ENCODE measurements around the gene APBA2.

The APBA2 gene

DNA sequence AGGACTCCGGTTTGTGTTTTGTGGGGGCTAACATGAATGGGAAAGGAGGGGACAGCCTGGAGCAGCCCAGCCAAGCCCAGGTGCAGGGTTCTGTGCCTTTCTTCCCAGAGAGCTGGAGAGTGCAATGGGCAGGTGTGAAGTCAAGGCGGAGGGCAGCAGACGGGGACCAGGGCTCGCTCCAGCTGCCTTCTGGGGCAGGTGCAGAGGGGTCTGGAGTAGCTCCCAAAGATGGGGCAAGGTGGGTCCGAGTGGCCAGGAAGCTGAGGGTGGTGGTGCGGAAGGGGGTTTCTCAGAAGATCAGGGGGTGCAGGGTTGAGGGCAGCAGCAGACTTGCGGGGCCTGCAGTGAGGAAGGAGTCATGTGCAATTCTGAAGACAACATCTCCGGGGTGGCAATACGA is 225.0 kb downstream of the APBA2 start:
- no peak for DNase-seq

DNA sequence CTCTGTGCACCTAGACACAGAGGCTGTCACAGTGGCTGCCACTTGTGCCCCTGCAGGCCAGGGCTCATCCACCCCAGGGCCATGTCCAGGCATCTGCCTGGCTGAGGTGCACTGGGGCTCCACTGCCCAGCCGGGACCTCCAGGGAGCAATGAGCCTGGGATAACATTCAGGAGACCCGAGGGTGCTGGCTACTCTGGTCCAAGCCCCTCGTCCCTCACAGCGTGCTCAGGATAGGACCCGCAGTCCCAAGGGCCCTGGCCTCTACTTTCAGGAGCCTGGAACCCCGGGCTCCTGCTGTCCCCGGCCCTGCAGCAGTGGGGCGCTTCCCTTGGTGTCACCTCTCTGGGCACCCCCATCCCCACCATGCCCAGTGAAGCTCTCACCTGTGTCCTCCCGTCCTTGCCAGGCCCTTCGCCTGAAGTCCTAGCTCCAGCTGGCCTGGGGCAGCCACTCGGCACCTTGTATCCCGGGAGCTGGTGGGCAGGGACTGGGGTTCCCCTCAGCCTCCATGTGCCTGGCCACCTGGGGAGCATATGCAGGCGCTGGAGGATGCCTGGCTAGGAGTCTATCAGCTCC is 226.0 kb downstream of the APBA2 start:
- no peak for DNase-seq

DNA sequence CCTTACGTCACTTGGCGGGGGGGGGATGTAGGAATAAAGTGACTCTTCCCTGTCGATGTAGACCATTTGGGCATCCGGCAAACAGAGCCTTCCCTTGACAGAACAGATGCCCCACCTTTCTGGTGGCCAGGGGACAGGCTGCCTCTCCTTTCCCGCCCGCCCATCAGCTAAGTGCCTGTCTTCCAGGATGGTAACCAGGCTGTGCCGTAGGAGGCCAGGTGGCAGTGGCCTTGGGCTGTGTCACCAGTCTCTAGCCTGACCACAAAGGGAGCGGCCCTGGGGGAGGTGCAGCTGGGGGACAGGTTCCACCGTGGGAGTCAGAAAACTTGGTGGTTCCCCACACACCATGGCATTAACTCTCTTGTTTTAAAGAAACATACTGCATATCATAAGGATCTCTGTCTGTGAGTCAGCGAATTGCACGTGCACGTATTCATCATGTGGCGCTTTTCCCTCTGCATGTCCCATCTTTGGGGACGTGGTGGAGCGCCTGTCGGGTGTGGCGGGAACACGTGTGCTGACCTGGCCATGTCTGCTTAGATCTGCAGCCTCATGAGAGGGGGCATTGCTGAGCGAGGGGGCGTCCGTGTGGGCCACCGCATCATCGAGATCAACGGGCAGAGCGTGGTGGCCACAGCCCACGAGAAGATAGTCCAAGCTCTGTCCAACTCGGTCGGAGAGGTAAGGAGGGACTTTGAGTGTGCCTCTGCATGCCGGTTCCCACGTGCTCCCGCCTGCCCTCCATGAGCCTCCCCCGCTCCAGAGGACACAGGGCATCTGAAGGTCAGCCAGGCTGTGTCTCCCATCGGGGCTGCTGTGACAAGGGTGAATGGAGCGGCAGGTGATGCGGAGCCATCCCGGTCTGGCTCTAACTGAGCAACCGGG is 227.8 kb downstream of the APBA2 start:
- no peak for DNase-seq

DNA sequence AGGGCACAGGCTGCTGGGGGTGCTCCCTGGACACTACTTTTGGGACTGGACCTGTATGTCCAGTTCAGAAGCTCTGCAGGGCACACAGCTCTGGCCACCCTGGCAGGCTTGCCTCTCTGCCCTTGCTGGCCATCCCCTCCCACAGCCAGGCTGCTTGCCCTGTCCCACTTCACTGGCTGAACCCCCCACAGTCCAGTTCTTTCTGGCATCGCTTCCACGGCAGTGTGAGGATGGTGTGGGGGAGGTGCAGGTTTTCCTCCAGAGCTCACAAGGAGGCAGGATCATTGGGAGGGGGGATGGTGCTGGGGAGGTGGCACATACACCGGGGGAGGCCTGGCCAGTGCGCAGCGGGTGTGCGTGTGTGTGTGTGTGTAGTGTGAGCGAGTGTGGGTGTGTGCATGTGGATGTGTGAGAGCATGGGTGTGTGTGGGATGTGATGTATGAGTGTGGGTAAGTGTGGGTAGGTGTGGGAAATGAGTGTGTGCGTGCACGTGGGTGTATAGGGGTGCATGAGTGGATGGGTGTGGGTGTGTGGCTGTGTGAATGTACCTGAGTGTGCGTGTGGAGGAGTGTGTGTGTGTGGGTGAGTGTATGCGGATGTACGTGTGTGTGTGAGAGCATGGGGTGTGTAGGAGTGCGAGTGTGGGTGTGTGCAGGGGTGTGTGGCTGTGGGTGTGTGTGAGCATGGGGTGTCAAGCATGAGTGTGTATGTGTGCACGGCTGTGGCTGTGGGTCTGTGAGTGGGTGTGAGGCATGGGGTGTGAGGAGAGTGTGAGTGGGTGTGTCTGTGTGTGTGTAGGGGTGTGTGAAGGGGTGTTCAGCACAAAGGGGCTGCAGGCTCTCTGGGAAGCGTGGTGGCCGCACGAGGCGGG is 228.7 kb downstream of the APBA2 start:
- no peak for DNase-seq

DNA sequence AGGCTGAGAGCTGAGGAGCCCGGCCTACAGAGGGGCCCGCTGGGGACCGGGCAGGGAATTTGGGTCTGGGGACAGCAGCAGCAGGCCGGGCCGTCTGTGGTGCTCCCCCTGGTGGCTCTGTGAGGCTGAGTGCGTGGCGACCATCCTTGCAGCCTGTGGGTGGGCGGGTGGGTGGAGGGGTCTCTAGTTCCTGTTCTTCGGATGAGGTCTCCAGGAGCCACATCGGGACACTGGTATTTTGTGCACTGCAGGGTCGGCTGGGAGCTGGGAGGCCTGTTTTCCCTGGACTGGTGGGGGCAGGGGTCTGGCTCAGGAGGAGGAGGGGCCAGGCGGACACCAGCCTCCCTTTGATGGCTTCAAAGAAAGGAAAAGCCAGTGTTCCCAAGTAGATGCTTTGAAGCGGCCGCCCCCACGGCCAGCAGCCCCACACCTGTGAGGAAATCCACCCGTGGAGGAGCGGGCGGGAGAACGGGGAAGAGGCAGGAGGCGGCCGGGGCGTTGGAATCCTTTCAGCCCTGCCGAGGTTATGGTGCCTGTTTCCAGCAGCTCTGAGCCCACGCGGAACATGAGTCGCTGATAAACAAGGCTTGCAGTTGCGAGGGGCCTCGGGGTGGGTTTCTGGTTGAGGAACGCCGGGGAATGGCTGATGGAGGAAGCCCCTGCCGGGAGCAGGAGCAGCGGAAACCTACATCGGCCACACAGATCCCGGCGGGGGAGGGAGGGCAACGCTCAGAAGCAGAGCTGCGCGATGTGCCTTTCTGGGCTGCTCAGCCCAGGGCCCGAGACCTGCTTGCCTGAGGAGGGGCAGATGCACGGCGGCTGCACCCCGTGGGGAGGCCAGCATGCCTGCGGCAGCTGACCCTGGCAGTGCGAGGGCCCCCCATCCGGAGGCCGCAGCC is 229.6 kb downstream of the APBA2 start:
- no peak for DNase-seq

DNA sequence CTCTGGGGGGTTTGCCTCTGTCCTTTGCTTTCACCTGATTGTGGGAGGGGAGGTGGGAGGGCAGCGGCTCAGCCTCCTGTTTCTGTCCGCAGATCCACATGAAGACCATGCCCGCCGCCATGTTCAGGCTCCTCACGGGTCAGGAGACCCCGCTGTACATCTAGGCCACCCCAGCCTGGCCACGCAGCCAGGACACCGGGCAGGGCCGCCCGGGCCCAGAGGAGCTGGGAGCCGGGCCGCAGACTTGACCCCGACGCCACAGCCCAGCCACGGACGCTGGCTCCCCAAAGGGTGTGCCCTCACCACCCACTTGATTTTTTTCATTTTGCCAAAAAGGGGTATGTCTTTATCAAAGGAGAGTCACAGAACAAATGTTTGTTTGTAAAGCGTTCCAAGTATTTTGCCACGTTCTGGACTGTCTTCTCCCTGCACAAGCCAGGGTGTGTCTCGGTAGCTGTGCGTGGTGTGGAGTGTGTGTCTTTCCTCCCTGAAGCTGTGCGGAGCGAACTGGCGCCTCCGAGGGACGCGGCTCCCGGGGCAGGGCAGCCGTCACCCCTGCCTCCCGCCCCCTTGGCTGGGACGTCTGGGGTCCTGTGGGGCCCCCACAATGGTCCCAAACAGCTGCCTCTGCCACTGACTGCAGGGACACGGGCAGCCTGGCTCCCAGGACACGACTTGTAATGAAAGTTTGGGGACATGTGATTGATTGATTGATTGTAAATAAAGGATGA is 231.4 kb downstream of the APBA2 start:
- no peak for DNase-seq

DNA sequence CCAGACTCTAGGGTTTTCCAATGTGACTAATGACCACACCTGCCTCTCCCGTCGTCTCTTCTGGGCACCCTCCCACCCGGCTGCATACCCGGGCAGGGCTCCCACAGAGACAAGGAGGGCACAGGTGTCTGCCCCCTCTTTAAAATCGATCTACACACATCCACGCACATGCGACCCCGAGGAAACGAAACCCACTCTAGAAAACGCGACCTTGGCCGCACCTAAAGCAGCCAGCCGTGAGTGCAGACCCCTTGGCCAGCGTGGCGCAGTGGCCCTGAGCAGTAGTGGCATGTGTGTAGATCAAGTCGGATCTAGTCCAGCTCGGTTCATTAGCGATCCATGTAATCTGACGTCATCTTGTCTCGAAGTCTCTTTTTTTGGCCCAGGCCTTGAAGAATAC is 232.0 kb downstream of the APBA2 start:
- DNase-seq: no peak

DNA sequence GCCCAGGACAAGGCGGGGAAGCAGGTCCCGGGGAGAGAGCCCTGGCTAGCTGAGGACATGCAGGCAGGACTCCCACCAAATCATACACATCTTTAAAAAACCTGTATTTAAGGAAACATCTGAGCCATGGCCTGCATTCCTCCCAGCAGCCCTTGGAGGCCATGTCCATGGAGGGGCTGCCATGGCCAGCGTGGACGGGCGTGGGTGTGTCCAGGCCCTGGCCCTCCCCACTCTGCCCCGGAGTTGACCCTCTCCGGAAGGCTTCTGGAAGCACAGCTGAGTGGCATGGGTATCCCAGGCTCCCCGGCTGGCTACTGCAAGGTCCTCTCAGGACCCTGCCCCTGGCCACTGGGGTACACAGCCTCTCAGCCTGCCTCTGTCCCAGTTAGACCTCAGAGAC is 234.1 kb downstream of the APBA2 start:
- no peak for DNase-seq

DNA sequence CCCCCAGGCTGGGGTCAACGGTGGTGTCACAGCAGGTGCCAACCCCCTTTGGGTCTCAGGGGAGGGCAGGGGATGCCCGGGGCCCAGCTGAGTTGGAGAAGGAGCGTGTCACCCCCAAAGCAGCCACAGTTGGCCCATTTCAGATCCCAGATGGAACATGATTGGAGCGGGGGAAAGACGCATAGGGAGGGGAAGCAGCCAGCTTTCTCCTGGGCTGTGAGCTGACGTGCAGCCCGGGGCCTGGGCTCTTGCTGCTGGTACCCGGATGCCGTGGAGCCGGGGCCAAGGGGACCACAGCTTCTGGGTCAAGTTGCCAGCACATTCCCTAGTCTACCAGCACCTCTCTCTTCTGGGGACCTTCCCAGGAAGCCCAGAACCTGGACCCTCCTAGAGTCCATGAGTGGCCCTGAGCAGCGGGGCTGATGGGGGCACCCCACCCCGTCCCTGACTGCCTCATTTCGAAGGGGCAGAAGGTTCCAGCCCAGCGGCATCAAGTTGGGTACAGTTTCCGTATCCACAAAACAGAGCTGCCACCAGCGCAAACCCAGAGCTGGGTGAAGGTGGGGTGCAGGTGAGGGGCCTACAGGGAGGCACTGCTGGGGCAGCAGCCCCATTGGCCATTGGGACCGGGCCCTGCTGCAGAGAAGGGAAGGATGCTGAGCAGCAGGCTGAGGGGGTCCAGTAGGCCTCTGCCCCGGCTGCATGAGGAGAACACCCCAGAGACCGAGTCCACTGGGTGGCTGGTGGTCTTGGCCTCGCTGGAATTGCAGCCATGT is 235.0 kb downstream of the APBA2 start:
- DNase-seq: no peak

DNA sequence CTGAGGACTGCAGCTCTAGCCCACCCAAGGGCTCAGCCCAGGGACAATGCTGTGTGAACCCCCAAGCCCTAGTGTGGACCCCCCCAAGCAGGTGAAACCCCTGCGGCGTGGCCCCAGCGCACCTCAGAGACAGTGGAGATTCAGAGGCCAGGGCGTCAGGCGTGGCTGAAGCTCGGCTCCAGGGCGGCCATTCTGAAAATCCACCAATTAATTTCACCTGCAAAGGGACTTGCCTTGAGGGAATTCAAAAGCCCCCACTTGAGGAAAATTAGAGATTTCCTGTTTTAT is 235.5 kb downstream of the APBA2 start:
- DNase-seq: no peak

DNA sequence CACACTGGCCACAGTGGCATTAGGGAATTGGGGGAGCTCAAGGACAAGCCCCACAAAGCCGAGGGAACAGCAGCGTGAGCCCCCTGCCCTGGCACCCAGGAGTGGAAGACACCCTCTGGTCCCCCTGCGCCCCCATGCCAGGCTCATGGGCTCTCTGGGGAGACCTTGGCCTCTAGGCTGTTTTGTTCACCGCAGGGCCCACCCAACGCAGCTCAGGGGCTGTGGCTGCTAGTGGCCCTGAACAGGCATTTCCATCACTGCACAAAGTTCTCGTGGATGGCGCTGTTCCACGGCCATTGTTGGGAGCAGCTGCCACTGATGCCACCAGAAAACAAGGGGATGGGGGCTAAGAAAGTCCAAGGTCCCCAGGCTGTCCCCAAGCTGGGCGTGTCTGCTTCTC is 236.1 kb downstream of the APBA2 start:
- DNase-seq: no peak

DNA sequence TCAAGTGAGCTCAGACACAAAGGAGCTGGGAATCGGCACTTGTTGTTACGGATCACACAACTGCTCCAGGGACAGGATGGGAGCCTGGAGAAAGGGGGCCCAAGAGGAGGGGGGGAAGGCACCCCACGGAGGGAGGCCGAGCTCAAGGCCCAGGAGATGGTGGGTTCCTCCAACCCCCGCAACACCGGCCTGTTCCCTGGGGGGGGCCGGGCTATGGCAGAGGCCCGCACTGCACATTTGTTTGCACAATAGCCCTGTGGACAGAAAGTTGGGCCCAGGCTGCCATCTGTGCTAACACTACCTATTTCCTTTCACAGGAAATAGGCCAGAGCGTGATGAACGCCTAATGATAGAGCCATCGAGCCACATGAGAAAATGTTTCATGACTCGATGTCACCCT is 236.7 kb downstream of the APBA2 start:
- no peak for DNase-seq

DNA sequence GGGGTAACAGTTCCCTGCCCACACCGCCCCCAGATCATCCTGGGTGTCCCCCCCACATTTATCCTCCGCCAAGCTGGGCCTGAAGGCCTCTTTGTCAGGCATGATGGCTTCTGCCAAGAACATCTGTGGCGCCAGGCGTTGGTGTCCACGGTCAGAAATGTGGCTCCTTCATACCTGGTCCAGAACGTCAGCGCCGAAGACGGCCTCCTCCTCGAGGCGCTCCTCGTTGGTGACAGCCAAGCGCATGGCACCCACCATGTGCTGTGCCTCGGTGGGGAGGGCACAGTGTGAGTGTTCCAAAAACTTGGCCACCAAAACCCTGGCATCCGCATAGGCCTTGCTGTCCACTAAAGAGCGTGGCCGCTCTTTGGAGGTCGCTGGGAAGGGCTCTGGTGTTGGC is 237.4 kb downstream of the APBA2 start:
- DNase-seq: no peak

DNA sequence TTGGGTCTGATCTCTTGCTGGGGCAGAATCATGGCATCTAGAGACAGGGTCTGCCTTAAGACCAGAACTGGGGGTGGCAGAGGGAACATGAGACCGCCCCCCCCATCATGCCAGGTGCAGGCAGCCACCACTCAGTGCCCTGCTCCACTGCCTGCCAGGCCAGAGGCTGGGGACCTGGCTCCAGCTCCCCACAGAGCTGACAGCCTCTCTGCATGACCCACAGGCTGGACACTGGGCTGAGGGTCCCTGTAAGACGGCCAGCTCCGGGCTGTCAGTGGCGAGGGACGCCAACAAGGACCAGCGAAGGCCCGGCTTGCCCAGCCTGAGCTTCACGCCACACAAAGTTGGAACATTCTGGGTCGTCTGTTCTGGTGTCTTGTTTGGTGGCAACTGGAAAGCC is 238.2 kb downstream of the APBA2 start:
- DNase-seq: no peak

DNA sequence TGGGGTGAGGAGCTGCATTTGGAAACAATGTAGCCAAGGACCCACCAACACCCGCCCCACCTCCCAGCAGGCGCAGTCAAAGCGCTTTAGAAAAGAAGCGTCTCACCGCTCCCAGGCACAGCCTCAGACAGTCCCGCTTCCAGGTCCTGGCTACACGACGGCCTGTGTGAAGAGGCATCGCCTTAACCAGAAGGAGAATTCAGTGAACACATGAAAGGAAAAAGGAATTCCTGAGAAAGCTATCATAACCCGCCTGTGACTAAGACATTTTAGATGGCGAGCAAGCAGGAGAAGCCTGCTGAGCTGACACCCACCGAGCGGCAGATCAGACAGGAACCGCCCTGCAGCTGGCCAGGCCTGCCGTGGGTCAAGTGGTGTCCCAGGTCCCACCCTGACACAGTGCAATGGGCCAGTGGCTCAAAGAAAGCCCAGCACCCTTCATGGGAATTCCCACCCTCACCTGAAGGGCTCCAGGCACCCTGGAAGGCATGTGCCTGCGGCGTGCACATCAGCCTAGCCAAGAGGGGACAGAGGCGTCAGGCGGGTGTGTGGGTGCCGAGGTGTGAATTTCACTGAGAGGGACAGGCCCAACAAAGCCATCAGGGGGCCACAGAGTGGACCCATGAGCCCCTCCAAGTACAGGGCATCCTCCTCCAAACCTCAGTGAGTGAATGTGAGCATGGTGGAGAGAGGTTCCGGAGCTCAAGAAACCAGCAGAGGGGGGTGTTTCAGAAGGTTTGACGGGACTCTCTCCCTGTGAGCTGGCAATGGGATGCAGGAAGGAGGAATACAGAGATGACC is 239.0 kb downstream of the APBA2 start:
- no peak for DNase-seq

DNA sequence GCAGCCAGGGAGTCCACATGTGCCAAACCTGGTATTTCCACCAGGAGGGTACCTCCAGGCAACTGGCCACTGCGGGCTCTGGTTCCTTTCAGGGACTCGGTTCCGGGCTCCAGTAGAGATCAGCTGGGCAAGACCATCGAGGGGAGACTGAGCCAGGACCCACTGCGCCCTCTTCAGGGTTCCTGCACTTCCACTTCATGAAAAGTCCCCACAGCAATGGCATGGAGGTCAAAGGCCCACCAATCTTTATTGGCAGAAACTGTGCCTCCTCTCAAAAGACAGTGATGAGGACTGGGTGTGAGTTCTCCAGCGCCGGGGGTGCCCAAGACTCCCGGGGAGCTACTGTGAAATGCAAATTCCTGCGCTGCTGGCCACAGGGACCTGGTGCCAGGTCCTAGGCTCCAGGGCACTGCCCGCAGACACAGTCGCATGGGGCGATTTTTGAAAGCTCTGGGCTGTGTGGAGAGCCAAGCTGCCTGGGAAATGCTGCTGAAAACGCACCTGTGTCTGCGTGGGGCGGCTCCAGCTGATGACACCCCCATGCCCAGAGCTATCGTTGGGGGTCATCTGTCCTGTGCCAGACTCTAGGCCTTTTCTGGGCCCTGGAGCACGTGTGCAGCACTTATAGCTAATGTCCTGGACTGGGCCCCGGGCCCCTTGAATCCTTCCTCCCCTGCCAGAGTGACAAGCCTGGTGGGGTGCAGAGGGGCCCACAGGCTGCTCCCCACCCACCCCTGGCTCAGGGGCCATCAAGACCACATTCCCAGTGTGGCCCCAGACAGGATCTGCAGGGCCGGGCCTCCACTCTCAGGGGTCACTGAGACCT is 239.8 kb downstream of the APBA2 start:
- no peak for DNase-seq

DNA sequence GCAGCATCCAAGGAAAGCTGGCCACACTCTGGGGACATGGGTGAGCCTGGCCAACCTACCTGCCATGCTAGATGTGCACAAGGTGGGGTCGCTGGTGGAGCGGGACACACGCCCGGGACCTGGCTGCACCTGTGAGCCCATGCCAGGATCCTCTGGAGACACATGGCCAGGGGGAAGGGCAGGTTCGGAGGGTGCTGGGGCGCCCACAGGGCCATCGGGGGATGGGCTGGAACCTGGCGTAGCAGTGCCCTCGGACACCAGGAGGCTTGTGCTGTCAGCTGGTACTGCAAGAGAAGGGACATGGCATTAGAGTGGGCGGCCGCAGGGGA is 240.4 kb downstream of the APBA2 start:
- DNase-seq: no peak

DNA sequence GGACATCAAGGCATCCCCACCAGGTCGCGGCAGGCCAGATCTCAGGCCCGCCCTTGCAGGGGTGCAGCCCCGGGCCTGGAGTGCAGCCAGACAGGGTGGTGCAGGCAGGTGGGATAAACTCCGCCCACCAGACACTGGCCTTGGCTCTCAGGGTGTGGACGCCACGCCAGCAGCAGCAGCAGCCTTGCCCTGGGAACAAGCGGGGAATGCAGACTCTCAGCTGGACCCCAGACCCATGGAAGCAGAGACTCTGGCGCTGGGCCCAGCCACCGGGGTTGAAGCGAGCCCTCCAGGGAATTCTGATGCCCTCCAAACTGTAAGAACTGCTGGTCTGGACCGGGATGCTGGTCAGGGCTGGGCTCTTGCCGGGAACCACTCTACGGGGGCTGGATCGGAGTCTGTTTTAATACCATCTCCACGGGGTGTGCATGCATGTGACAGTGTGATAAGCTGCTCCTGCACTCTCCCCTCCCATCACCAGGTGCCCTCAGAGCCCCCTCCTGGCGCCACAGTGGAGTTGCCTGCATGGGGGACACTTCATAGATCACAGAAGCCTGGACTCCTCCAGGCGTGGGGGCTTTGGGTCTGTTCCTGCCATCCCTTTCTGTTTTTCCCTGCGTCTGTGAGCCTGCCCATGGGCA is 241.2 kb downstream of the APBA2 start:
- DNase-seq: no peak
